Thyroid gland (tissue), 4 donors: Measurements from ENCODE around the gene SOWAHA.

Source experiments
- CTCF ChIP-seq, 6 experiments: fragments of 200-600 bp in 3 of 6; fragments of 450-650 bp in 3 of 6; sonication (generic) in 3 of 6; IDR thresholded peaks; one replicate each; pipeline ENCODE4 v1.5.1; 2016 to 2019; ENCODE audit warnings: antibody characterized with exemption in 6 of 6, mild to moderate bottlenecking in 2 of 6, inconsistent platforms in 1 of 6, moderate library complexity in 1 of 6
- POLR2A ChIP-seq, 2 donors: fragments of 450-650 bp; IDR thresholded peaks; one replicate each; pipeline ENCODE4 v1.6.1; 2017; ENCODE audit warnings: antibody characterized with exemption in 2 of 2, mild to moderate bottlenecking in 2 of 2, moderate library complexity in 1 of 2

- TF ChIP-seq CTCF (IDR thresholded peaks at IDR 0.05) (peak; percentile 74 to 91 (median 84)), POLR2A (IDR thresholded peaks at IDR 0.05) (no peak)
Measured at GRCh38 chr5:132820162-132820754, 7.2 kb downstream of the SOWAHA start.
